GM19025 (cell line): ENCODE measurements around the gene PEMT.
"Not testable (repeated sequence)": the region's sequence is repeated elsewhere in the genome, so short reads cannot be mapped to it uniquely, and the experiment has no call there.

ENCODE experiments used
- ATAC-seq: cut with Tn5 transposase; IDR thresholded peaks from one replicate; pipeline ENCODE4 v1.9.1; 2021; ENCODE audit warnings: mild to moderate bottlenecking, low read depth, moderate library complexity; ENCODE audit not compliant: unreplicated experiment

The PEMT gene

DNA sequence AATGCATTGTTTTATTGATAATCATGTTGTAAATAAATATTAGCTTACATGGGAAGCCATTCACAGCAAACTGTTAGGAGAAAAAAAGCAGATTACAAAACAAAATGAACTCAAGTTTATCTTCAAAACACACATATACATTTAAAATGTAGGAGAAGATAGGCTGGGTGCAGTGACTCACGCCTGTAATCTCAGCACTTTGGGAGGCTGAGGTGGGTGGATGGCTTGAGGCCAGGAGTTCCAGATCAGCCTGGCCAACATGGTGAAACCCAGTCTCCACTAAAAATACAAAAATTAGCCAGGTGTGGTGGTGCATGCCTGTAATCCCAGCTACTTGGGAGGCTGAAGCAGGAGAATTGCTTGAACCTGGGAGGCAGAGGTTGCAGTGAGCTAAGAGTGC, 125.6 kb downstream of the PEMT start:
- not testable (repeated sequence) for ATAC-seq

- ATAC-seq: no peak
Measured at GRCh38 chr17:17463821-17464220, 127.7 kb downstream of the PEMT start.

- ATAC-seq: no peak
Measured at GRCh38 chr17:17462048-17462824, 129.3 kb downstream of the PEMT start.

DNA sequence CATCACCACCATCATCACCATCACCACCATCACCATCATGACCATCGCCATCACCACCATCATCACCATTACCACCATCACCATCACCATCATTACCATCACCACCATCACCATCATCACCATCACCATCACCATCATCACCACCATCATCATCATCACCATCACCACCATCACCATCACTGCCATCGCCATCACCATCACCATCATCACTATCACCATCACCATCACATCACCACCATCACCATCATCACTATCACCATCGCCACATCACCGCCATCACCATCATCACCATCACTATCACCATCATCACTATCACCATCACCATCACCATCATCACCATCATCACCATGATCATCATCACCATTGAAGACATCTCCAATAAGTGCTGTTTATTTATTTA, 131.5 kb downstream of the PEMT start:
- no peak for ATAC-seq

DNA sequence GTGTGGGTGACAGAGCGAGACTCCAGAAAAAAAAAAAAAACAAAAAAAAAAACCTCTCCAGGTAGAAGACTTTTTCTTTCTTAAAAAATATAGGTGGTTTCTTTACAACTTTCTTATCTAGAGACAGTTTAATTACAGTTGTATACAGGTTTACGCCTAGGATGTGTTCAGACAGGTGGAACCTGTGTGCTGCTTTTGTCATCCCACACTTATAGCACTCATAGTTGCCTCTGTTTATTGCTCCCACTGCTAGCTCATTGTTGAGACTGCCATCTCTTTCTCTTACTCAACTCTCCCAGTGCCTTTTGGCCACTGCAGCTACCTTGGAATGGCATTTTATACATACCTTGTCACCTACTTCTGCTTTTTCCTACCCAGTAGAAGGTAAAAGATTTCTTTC, 133.8 kb downstream of the PEMT start:
- ATAC-seq: no peak

DNA sequence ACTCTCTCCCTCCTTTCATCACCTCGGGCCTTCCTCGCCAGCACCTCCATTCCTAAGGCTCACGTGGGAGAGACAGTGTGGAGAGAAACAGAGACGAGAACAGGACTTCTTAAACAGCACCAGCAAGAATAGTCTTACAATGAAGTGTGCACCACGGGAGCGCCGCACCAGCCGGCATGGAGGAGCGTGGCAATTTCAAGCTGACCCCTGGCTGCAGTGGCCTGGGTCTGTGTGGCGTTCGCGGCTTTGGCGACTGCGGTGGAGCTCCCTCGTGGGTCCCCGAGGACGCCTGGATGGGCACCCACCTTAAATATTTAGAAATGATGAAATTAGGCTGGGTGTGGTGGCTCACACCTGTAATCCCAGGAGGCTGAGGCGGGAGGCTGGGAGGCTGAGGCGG, 135.3 kb downstream of the PEMT start:
- no peak for ATAC-seq
